Islet precursor cell (in vitro differentiated cells): ENCODE data around the gene KXD1.
"Not testable (repeated sequence)": the region's sequence is repeated elsewhere in the genome, so short reads cannot be mapped to it uniquely, and the experiment has no call there.

ENCODE experiments used
- DNase-seq: peaks from one replicate; pipeline ENCODE4 v3.0.0-alpha.2; 2018

The KXD1 gene

DNA sequence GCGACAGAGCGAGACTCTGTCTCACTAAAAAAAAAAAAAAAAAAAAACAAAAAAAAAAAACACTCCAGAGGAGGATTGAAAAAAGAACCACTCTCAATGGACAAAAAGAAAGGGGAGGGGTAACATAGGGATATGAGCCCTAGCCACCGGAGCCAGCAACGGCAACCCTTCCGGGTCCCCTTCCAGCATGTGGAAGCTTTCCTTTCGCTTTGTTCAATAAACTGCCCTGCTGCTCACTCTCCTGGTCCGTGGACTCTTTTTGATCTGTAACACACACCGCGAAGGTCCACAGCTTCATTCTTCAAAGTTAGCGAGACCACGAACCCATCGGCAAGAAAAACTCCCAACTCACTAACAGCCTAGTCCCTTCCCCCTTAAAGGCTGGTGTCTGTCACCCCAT lies 29.9 kb downstream of the KXD1 start:
- no peak for DNase-seq

GRCh38 chr19:18587962-18588610 lies 30.4 kb downstream of the KXD1 start:
- DNase-seq = no peak

- peak; percentile 89 for DNase-seq
Measured at GRCh38 chr19:18588611-18589379, 31.1 kb downstream of the KXD1 start, which contains the start of gene REX1BD. Gene REX1BD (plus strand): TSS chr19:18588798. CDS start chr19:18588802, 4 bp downstream.

- peak; percentile 91 for DNase-seq
Measured at GRCh38 chr19:18589380-18590272, 32.0 kb downstream of the KXD1 start.

DNA sequence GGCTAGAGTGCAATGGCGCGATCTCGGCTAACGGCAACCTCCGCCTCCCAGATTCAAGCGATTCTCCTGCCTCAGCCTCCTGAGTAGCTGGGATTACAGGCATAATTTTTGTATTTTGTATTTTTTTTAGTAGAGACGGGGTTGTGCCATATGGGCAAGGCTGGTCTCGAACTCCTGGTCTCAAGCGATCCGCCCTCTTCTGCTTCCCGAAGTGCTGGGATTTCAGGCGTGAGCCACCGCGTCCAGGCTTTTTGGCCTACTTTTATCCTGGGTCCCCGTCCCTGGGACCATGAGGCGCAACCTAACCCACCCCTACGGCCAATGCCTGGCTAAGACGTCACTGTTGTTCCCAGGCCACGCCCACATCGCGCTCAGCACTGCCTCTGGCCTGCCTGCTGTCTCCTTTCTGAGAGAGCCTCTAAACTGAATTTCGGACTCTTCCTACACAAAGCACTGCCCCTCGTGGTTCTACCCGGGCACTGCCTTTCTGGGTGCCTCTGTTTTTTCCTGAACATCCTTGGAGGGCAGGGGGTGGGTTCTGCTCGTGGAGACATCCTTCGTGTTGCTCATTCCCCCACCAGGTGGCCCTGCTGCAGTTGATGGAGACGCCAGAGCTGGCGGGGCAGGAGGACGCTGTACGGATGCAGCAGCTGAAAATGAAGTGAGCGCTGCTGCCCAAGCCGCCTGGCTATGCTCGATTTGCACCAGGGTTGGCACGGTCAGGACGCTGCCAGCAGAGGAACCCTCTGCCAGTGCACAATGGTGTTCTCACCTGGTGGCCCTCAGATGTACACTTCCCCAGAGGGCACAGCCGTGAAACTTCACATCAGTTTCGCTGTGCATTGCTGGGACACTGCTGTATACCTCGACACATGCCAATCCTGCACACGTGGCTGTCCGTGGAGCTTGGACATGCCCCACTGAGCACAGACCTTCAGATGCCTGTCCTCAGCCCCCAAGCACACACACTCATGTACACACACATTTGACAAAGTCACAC lies 32.9 kb downstream of the KXD1 start:
- DNase-seq = peak; percentile 99

- no peak for DNase-seq
Measured at GRCh38 chr19:18591735-18592385, 34.2 kb downstream of the KXD1 start.

DNA sequence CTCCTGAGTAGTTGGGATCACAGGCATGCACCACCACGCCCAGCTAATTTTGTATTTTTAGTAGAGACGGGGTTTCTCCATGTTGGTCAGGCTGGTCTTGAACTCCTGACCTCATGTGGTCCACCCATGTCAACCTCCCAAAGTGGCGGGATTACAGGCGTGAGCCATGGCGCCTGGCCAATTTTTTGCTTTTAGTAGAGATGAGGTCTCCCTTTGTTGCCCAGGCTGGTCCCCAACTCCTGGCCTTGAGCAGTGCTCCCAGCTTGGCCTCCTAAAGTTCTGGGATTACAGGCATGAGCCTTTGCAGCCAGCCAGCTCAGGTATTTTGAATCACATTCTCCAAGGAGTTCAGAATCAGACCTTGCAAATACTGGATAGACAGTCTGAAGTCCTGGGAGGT lies 35.1 kb downstream of the KXD1 start:
- DNase-seq = not testable (repeated sequence)

- DNase-seq = no peak
Measured at GRCh38 chr19:18593367-18594095, 35.9 kb downstream of the KXD1 start.

DNA sequence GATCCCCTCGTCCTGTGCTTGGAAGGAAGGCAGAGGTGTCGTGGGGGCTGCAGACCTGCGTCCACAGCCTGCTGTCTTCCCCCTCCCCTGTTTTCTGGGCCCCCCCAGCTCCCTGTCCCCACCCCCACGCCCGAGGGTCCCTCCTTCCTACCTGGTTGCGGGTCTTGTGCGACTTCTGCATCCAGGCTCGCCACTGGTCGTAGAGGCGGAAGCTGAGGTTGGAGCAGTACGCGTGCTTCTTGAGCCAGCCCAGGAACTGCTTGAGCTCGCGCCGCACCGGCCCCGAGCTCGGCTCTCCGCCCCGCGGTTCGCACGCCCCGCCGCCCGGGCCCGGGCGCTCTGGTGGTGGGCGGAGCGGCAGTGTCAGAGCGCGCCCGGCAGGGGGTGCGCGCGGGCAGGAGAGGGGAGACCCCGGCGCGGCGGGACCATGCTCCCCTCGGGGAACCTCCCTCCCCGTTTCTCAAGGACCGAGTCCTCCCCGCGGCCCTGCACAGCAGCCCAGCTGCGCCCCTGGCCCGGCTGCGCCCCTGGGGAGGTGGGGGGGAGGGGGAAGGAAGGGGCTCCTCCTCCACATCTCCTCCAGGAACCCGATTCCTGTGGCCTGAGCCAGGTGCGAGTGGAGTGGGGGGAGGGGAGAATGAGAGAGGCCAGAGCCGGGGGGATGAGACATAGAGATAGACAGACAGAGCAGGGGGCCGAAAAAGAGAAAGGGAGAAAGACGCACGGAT lies 36.6 kb downstream of the KXD1 start:
- peak; percentile 87 for DNase-seq

DNA sequence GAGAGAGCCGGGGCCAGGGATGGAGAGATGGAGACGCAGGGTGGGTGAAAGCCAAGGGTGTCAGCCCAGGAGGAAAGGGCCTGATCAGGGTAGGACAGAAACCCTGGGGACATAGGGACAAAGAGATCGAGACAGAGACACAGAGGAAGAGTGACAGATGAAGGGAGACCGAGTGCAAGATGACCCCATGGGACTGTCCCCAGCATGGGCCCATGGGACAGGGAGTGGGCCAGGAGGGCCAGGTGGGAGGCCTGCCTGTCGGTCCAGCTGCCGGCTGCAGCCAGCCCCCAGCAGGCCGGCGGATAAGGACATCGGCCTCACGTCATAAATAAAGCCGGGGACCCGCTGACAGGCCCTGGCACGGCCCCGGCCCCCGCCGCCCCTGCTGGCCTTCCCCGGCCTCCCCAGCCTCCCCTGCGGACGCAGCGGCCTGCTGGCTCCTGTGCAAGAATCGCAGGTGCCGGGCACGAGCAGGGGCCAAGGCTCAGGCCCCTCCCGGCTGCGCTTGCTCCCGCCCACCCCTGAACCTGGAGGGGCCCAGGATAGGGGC lies 37.2 kb downstream of the KXD1 start:
- DNase-seq = no peak

GRCh38 chr19:18595475-18595874 lies 37.8 kb downstream of the KXD1 start:
- DNase-seq = no peak

GRCh38 chr19:18596752-18597157 lies 39.1 kb downstream of the KXD1 start:
- peak; percentile 89 for DNase-seq

DNA sequence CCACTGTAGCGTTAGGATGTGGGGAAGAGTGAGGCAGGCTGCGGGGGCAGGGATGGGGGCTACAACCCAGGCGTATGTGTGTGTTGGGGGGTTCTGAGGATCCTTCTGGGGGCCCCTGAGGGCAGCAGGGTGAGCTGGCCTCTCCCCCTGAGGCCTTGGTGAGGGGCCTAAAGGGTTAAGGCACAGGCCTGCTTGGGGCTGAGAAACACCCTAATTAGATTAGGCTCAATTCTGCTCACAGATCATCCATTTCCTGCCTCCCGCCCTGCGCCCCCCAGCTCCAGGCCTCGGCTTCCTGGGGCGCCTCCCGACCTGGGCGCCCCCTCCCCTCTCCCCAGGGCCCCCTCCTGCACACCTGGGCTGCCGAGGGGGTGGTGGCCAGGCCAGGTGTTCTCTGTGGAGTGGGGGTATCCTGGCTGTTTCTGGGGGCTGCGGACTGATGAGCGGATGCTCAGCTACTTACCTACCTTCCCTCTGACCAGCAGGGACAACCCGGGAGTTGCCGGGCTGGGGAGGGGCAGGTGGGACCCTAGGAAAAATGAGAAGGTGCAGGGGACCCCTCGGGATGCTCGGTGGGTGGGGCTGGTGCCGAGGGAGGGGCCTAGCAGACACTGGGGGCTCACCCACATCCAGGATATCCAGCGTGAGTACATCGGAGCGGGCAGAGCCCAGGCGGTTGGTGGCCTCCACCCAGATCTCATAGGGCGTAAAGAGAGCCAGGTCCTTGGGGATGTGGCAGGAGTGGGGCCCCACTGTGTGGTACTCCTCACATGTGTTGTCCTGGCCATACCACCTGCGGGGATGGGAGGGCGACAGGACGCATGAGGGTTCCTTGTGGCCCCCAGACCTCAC lies 40.4 kb downstream of the KXD1 start:
- no peak for DNase-seq

DNA sequence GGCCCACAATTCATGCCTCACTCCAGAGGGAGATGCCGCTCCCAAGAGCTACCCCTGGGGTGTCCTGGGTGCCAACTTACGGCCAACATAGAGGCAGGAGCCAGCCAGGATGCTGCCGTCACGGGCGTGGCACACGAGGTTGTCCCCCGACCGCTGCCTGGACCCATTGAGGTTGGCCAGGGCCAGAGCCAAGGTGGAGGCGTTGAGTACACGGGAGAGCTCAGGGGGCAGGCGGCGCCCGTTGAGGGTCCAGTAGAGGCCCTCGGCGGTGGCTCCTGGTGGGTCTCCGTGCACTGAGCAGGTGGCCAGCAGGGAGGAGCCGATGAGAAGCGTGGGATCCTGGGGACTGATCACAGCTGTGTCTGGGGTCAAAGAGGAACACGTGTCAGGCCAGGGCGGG lies 41.8 kb downstream of the KXD1 start:
- no peak for DNase-seq

DNA sequence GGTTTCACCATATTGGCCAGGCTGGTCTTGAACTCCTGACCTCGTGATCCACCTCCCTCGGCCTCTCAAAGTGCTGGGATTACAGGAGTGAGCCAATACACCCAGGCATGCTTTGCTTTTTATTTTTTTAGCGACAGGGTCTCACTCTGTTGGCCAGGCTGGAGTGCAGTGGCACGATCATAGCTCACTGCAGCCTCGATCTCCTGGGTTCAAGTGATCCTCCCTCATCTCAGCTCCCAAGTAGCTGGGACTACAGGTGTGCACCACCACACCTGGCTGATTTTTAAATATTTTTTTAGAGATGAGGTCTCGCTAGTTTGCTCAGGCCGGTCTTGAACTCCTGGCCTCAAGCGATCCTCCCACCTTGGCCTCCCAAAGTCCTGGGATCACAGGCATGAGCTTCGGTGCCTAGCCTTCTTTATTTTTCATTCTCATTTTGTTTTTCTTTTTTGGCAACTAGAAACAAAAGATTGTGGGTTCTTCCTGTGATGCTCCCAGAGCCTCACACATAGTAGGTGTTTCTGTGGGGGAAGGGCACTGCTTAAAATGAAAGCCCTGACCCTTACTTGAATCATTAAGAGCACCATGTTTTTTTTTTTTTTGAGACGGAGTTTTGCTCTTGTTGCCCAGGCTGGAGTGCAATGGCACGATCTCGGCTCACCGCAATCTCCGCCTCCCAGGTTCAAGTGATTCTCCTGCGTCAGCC lies 43.2 kb downstream of the KXD1 start:
- not testable (repeated sequence) for DNase-seq

DNA sequence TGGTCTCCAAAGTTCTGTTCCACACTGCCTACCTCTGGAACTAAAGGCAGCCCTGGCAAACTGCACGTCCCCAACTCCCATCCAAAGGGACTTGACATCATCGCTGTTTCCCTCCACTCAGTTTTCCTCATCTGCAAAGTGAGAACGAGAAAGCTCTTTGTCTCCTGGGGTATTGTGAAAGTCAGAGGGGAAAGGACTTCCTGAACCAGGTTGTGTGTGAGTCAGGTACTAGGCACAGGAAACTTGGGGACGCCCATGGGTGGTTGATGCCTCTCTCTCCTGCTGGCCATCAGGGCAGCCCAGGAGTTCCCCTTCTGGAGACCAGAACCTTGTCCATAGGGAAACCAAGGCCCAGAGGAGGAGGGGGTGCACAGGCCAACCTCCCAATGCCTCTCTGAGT lies 44.2 kb downstream of the KXD1 start:
- no peak for DNase-seq

GRCh38 chr19:18603255-18603957 lies 45.7 kb downstream of the KXD1 start:
- peak; percentile 63 for DNase-seq
